Breast epithelium (tissue), 4 donors: ENCODE data around the gene TRIM67. TPM values are rescaled to one million over a fixed set of nuclear protein-coding genes. Genes with fewer than 3 reads are reported as not detected.

Experiments
- DNase-seq, 2 donors: peaks; one replicate each; pipeline ENCODE4 v3.0.0-alpha.2; 2019; ENCODE audit warnings: low spot score in 2 of 2
- H3K27ac ChIP-seq, 2 donors: fragments of 200-600 bp; sonication (generic) in 1 of 2; one replicate each; pipeline ENCODE4 v1.5.1; 2016 to 2019; ENCODE audit warnings: mild to moderate bottlenecking in 1 of 2
- H3K27me3 ChIP-seq, 2 donors: fragments of 200-600 bp; sonication (generic) in 1 of 2; one replicate each; pipeline versions ENCODE4 v1.5.1 to v1.6.0; 2017 to 2019; ENCODE audit warnings: control low read depth in 1 of 2, mild to moderate bottlenecking in 1 of 2
- H3K36me3 ChIP-seq: fragments of 200-600 bp; one replicate; pipeline ENCODE4 v1.5.1; 2019
- H3K4me1 ChIP-seq, 2 donors: fragments of 200-600 bp; sonication (generic); one replicate each; pipeline ENCODE4 v1.5.1; 2016 to 2019; ENCODE audit warnings: control low read depth in 1 of 2
- H3K4me3 ChIP-seq, 3 donors: fragments of 200-600 bp; sonication (generic); 1 replicate in 2 of 3; 2 replicates in 1 of 3; pipeline ENCODE4 v1.5.1; 2016 to 2019; ENCODE audit warnings: mild to moderate bottlenecking in 3 of 3, moderate library complexity in 2 of 3
- H3K9me3 ChIP-seq, 2 donors: fragments of 200-600 bp; sonication (generic) in 1 of 2; one replicate each; pipeline ENCODE4 v1.5.1; 2016 to 2019; ENCODE audit warnings: control low read depth in 1 of 2
- CTCF ChIP-seq, 3 donors: fragments of 450-650 bp; IDR thresholded peaks; one replicate each; pipeline ENCODE4 v1.5.1; 2016 to 2017; ENCODE audit warnings: antibody characterized with exemption in 3 of 3, mild to moderate bottlenecking in 3 of 3, moderate library complexity in 3 of 3
- POLR2A ChIP-seq: fragments of 450-650 bp; IDR thresholded peaks from one replicate; pipeline ENCODE4 v1.6.1; 2016; ENCODE audit warnings: antibody characterized with exemption, mild to moderate bottlenecking, moderate library complexity
- POLR2AphosphoS5 ChIP-seq, 3 donors: sonication (generic); formaldehyde crosslinking; IDR thresholded peaks; one replicate each; pipeline ENCODE4 v1.6.1; 2017; ENCODE audit warnings: antibody characterized with exemption in 3 of 3
- intact Hi-C: fragments of 100-400 bp; cut with DNase I; formaldehyde crosslinking; loops from one replicate; pipeline ENCODE4 v1.15.1; 2023; ENCODE audit warnings: low total_unique reads
- total RNA-seq, 3 donors: library from RNA; depleted of rRNA; stranded (reverse); fragments of >200 nt; gene quantifications; one replicate each; pipeline ENCODE4 v1.1.0, GENCODE V29; 2016

Gene TRIM67
- total RNA-seq, 3 donors from 2014 or later = not detected

GRCh38 chr1:231171623-231172197, 9.9 kb downstream of the TRIM67 start:
- H3K9me3 ChIP-seq = no peaks in the 10 kb centered on the region
- H3K27ac ChIP-seq = no peak overlapping the region
- peaks cover 0 to 8% of the 10 kb centered on the region in 2 donors for H3K27me3 ChIP-seq
- H3K4me3 ChIP-seq = no peak overlapping the region
- H3K36me3 ChIP-seq = no peaks in the 10 kb centered on the region
- intact Hi-C loops = no loop called here
- H3K4me1 ChIP-seq = no peaks in the 10 kb centered on the region
- DNase-seq = no peak
- TF ChIP-seq POLR2AphosphoS5 (IDR thresholded peaks at IDR 0.05) (no peak), POLR2A (no peak), CTCF (IDR thresholded peaks at IDR 0.05) (no peak)

DNA sequence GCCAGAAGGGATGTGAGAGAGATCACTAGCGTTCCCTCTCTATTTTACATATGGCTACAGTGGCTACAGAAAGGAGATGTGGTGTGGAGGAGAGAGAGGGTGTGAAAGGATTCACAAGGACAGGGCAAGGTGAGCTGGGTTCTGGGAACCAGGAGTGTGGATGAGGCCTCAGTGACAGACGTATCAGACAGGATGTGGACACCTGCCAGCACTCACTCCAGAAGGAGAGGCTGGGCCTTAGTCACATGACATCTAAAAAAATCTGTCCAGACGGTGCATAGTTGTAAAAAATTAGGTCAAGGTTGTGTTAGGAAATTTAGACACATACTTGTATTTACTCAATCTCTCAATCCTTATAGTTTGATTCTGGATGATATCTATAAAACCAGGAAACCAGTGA, 10.6 kb downstream of the TRIM67 start:
- H3K27me3 ChIP-seq = peaks cover 0 to 4% of the 10 kb centered on the region in 2 donors
- no peak overlapping the region for H3K27ac ChIP-seq
- no peak for DNase-seq
- H3K36me3 ChIP-seq = no peaks in the 10 kb centered on the region
- H3K4me1 ChIP-seq = no peaks in the 10 kb centered on the region
- H3K9me3 ChIP-seq = no peaks in the 10 kb centered on the region
- no peak overlapping the region for H3K4me3 ChIP-seq
- TF ChIP-seq POLR2AphosphoS5 (IDR thresholded peaks at IDR 0.05) (no peak), CTCF (IDR thresholded peaks at IDR 0.05) (no peak), POLR2A (no peak)
- intact Hi-C loops = no loop called here

- no peak for DNase-seq
- Histone ChIP-seq H3K9me3 (peaks cover 5% of the 10 kb centered on the region in 2 donors), H3K4me3 (no peak overlapping the region), H3K27ac (no peak overlapping the region), H3K36me3 (no peaks in the 10 kb centered on the region), H3K4me1 (no peaks in the 10 kb centered on the region), H3K27me3 (peaks cover 0 to 28% of the 10 kb centered on the region in 2 donors)
- TF ChIP-seq POLR2A (no peak), POLR2AphosphoS5 (IDR thresholded peaks at IDR 0.05) (no peak), CTCF (IDR thresholded peaks at IDR 0.05) (no peak)
- intact Hi-C loops = no loop called here
Observed at GRCh38 chr1:231176421-231176820, 14.6 kb downstream of the TRIM67 start.

GRCh38 chr1:231177226-231177625, 15.4 kb downstream of the TRIM67 start:
- no peak for DNase-seq
- no peak overlapping the region for H3K27ac ChIP-seq
- peaks cover 5% of the 10 kb centered on the region in 2 donors for H3K9me3 ChIP-seq
- intact Hi-C loops = no loop called here
- no peaks in the 10 kb centered on the region for H3K36me3 ChIP-seq
- H3K27me3 ChIP-seq = peaks cover 0 to 31% of the 10 kb centered on the region in 2 donors
- TF ChIP-seq POLR2A (no peak), CTCF (IDR thresholded peaks at IDR 0.05) (no peak), POLR2AphosphoS5 (IDR thresholded peaks at IDR 0.05) (no peak)
- no peaks in the 10 kb centered on the region for H3K4me1 ChIP-seq
- H3K4me3 ChIP-seq = no peak overlapping the region

DNA sequence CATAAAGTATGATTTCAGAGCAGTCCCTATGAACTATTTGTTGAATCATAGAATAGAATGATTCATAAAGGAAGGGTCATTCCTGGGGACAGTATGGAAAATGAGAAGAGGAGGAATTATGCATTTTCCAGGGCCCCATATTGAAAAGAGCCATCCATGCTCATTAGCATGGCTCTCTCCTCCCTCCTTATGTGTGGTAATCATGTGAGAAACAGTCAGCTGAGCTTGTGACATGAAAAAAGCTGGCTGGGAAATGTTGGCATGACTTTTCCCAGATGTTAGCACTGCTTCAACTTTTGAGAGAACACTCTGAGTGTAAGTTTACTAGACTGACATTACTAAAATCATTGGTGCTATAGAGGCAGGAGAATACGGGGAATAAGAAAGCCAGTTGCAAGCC, 16.1 kb downstream of the TRIM67 start:
- no peaks in the 10 kb centered on the region for H3K4me1 ChIP-seq
- no peak overlapping the region for H3K27ac ChIP-seq
- TF ChIP-seq CTCF (IDR thresholded peaks at IDR 0.05) (no peak), POLR2AphosphoS5 (IDR thresholded peaks at IDR 0.05) (no peak), POLR2A (no peak)
- intact Hi-C loops = no loop called here
- no peaks in the 10 kb centered on the region for H3K36me3 ChIP-seq
- H3K27me3 ChIP-seq = peaks cover 0 to 36% of the 10 kb centered on the region in 2 donors
- DNase-seq = no peak
- H3K9me3 ChIP-seq = peaks cover 5% of the 10 kb centered on the region in 2 donors
- no peak overlapping the region for H3K4me3 ChIP-seq
